ENCODE results near the gene CA6. TPM values are rescaled to one million over a fixed set of nuclear protein-coding genes. Genes with fewer than 3 reads are reported as not detected.

Gene CA6
- total RNA-seq, 1 experiment from 2014 or later = not detected

DNA sequence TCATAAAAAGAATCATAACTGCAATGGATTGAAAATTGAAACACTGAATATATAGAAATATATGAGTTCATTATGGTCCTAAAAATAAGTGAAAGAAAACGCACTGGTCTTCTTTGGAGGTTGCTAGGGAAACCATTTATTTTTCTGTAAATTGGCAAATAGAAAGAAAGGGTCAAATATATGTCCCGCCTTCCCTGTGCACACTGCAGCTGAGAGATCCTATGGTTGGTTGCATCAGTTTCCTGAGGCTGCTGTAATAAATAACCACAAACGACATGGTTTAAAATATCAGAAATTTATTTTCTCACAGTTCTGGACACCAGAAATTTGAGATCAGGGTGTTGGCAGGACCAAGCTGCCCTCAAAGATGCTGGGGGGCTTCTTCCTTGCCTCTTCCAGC is 35.0 kb downstream of the CA6 start:
- H3K36me3 Mint-ChIP-seq (ENCODE audit: insufficient read depth in 1 of 3, low read depth in 3 of 3) = no peaks in the 10 kb centered on the region
- Histone ChIP-seq H4K20me1 (ENCODE audit: control insufficient read depth, insufficient read depth, insufficient read length) (no peaks in the 10 kb centered on the region), H2BK120ac (ENCODE audit: low read depth, low read length, poor library complexity, severe bottlenecking) (no peak overlapping the region), H2BK5ac (ENCODE audit: insufficient read length, low read length) (no peak overlapping the region), H3K27ac (ENCODE audit: insufficient read length, low read depth, low read length) (no peak overlapping the region), H3K23me2 (ENCODE audit: insufficient read length, low read depth, low read length, poor library complexity, severe bottlenecking) (no peaks in the 10 kb centered on the region), H3K14ac (ENCODE audit: insufficient read depth, low read length) (no peak overlapping the region), H3K56ac (ENCODE audit: insufficient read length, low read depth, low read length) (no peak overlapping the region), H3T11ph (ENCODE audit: low read length) (no peak overlapping the region), H2AK5ac (ENCODE audit: insufficient read length, low read length) (no peak overlapping the region), H2BK15ac (ENCODE audit: low read depth, low read length) (no peak overlapping the region), H3K79me1 (ENCODE audit: insufficient read depth, low read depth, low read length, poor library complexity, severe bottlenecking) (no peaks in the 10 kb centered on the region), H3K79me2 (ENCODE audit: insufficient read depth, low read length) (no peaks in the 10 kb centered on the region), H2AFZ (ENCODE audit: low read length) (no peak overlapping the region), H3K18ac (ENCODE audit: insufficient read length, low read depth, low read length) (no peak overlapping the region), H3K9me3 (ENCODE audit: control insufficient read depth, low read depth, low read length) (peaks cover 5% of the 10 kb centered on the region), H4K5ac (ENCODE audit: insufficient read length, low read depth, low read length) (no peak overlapping the region), H2BK20ac (ENCODE audit: low read depth, low read length, poor library complexity, severe bottlenecking) (no peak overlapping the region), H3K4me2 (ENCODE audit: insufficient read depth, insufficient read length, low read length) (no peak overlapping the region), H3K4me1 (ENCODE audit: insufficient read depth, low read length) (no peaks in the 10 kb centered on the region), H3K27me3 (ENCODE audit: insufficient read depth, low read length) (no peaks in the 10 kb centered on the region), H2BK12ac (ENCODE audit: insufficient read length, low read depth, low read length) (no peak overlapping the region), H3K9ac (ENCODE audit: extremely low read depth, insufficient read length, low read length) (no peak overlapping the region), H4K8ac (replicated peaks; ENCODE audit: insufficient read length, low read depth, low read length) (no peak overlapping the region), H4K91ac (ENCODE audit: insufficient read length, low read depth, low read length) (no peak overlapping the region), H3K23ac (ENCODE audit: insufficient read length, low read depth, low read length) (no peak overlapping the region), H3K4ac (ENCODE audit: low read depth, low read length) (no peak overlapping the region)
- H3K9me3 Mint-ChIP-seq = peaks cover 0 to 6% of the 10 kb centered on the region in 2 experiments; a peak in 2 of 5 replicates
- no CpG with 5 or more reads among the region's 3 CpGs for WGBS (ENCODE audit: extremely low coverage, insufficient read length, low lambda C conversion rate)
- H3K4me1 Mint-ChIP-seq = peaks cover 2 to 10% of the 10 kb centered on the region in 2 experiments
- no peak overlapping the region for H3K4me3 Mint-ChIP-seq
- no peak overlapping the region for H3K27ac Mint-ChIP-seq
- TF ChIP-seq CTCF (conservative IDR thresholded peaks at IDR 0.05) = no peak
- H3K27me3 Mint-ChIP-seq (ENCODE audit: low read depth) = peaks cover 7% of the 10 kb centered on the region; the same call in 1 of the 2 replicates
- no peak for DNase-seq

Data from H9 (cell line).